WTC11 (cell line): ENCODE data around the gene GCDH.

Source experiments
- ATF6 ChIP-seq: sonication (generic); formaldehyde crosslinking; IDR thresholded peaks from 2 replicates; pipeline ENCODE4 v1.8.1; 2023; ENCODE audit warnings: mild to moderate bottlenecking, missing genetic modification reagents
- CREB1 ChIP-seq: sonication (generic); formaldehyde crosslinking; IDR thresholded peaks from 2 replicates; pipeline ENCODE4 v1.8.0; 2023; ENCODE audit warnings: mild to moderate bottlenecking, missing genetic modification reagents
- GRHL2 ChIP-seq: fragments of 250-450 bp; sonication (Bioruptor Pico); IDR thresholded peaks from 2 replicates; pipeline ENCODE4 v1.8.0; 2022; ENCODE audit warnings: mild to moderate bottlenecking, moderate library complexity; ENCODE audit not compliant: insufficient replicate concordance, severe bottlenecking
- SP1 ChIP-seq: sonication (generic); formaldehyde crosslinking; conservative IDR thresholded peaks from 2 replicates; pipeline ENCODE4 v1.8.1; 2022; ENCODE audit warnings: missing genetic modification reagents
- TEAD4 ChIP-seq: sonication (generic); formaldehyde crosslinking; IDR thresholded peaks from 2 replicates; pipeline ENCODE4 v1.8.0; 2022; ENCODE audit warnings: mild to moderate bottlenecking, missing genetic modification reagents
- TF ChIP-seq, protein P1 (sequence below): sonication (generic); formaldehyde crosslinking; IDR thresholded peaks from 2 replicates; pipeline ENCODE4 v1.8.1; 2022; ENCODE audit warnings: low read depth, missing genetic modification reagents, borderline replicate concordance
- TF ChIP-seq, protein P2 (sequence below): fragments of 200-600 bp; IDR thresholded peaks from 2 replicates; pipeline ENCODE4 v1.8.0; 2022; ENCODE audit warnings: antibody characterized with exemption

DNA sequence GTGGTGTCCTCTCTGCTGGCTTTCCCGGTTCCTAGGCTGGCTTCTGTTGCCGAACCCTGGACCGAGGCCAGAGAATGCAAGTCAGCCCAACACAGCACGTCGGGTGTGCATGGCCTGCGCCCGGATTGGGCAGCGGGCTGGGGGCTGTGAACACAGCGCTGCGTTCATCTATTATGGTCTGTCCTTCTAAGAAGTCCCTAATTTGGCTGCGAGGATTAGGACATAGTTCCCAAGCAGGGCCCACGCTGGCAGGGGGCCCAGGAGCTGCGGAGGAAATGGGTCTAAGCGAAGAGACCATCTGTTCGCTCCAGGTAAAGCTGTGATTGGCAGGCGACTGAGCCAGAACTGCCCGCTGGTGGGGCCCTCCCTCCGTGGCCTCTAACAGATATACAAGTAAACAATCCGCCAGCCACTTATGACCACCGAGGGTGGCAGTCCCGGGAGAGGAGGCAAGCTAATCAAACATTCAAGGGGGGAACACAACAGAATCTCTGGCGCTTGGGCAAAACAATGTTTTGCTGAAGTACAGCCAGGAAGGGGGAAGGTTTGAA lies 22.1 kb downstream of the GCDH start:
- TF ChIP-seq CREB1 (no peak), ATF6 (CRISPR knock-in tag) (no peak), GRHL2 (CRISPR knock-in tag) (no peak), TEAD4 (no peak), SP1 (no peak)
- TF ChIP-seq, protein P1, sequence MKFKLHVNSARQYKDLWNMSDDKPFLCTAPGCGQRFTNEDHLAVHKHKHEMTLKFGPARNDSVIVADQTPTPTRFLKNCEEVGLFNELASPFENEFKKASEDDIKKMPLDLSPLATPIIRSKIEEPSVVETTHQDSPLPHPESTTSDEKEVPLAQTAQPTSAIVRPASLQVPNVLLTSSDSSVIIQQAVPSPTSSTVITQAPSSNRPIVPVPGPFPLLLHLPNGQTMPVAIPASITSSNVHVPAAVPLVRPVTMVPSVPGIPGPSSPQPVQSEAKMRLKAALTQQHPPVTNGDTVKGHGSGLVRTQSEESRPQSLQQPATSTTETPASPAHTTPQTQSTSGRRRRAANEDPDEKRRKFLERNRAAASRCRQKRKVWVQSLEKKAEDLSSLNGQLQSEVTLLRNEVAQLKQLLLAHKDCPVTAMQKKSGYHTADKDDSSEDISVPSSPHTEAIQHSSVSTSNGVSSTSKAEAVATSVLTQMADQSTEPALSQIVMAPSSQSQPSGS (CRISPR knock-in tag) = no peak
- TF ChIP-seq, protein P2, sequence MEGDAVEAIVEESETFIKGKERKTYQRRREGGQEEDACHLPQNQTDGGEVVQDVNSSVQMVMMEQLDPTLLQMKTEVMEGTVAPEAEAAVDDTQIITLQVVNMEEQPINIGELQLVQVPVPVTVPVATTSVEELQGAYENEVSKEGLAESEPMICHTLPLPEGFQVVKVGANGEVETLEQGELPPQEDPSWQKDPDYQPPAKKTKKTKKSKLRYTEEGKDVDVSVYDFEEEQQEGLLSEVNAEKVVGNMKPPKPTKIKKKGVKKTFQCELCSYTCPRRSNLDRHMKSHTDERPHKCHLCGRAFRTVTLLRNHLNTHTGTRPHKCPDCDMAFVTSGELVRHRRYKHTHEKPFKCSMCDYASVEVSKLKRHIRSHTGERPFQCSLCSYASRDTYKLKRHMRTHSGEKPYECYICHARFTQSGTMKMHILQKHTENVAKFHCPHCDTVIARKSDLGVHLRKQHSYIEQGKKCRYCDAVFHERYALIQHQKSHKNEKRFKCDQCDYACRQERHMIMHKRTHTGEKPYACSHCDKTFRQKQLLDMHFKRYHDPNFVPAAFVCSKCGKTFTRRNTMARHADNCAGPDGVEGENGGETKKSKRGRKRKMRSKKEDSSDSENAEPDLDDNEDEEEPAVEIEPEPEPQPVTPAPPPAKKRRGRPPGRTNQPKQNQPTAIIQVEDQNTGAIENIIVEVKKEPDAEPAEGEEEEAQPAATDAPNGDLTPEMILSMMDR = no peak
